ENCODE results near the gene CDH4. TPM values are rescaled to one million over a fixed set of nuclear protein-coding genes. Genes with fewer than 3 reads are reported as not detected.

The CDH4 gene
- total and polyA plus RNA-seq, 2 of the 13 experiments (the other 11 are each of a cell fraction or from before 2014, with no cell fraction given) = not detected

DNA sequence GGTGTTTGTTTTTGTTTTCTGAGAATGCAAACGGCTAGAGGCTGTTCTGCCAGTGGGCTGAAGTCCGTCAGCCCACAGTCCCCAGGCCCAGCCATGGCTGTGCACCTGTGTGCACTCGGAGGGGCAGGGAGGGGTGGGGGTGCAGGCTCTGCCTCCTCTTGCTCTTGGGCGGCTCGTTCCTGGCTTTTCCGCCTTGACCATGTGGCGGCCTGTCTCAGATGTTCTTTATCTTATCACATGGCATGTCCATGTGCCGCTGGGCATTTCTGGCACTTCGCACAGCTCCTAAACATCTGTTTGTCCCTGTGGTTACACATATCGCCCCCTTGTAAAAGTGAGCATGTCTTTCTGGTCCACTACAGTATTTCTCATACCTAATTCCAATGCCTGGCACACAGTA, 137.0 kb downstream of the CDH4 start:
- Histone ChIP-seq H3K36me3 (replicated peaks in 1 of 2; ENCODE audit: control insufficient read depth in 1 of 2, insufficient read depth in 2 of 2, low read length in 2 of 2) (no peaks in the 10 kb centered on the region), H4K20me1 (ENCODE audit: insufficient read depth, low read length) (no peaks in the 10 kb centered on the region), H3K9ac (ENCODE audit: insufficient read depth, low read depth, low read length) (no peak overlapping the region), H3K4me1 (ENCODE audit: insufficient read depth, low read length) (no peaks in the 10 kb centered on the region), H3K27me3 (ENCODE audit: control insufficient read depth in 1 of 2, insufficient read depth in 2 of 2, low read length in 2 of 2) (peaks cover 3 to 42% of the 10 kb centered on the region in 2 experiments; a peak in 4 of 5 replicates), H3K27ac (ENCODE audit: extremely low read length, insufficient read depth, low read length) (no peak overlapping the region), H3K4me3 (replicated peaks in 1 of 3; ENCODE audit: insufficient read depth in 1 of 3, low read depth in 2 of 3, low read length in 3 of 3) (no peak overlapping the region), H3K79me2 (ENCODE audit: insufficient read depth, low read length) (no peaks in the 10 kb centered on the region), H3K4me2 (ENCODE audit: low read depth, low read length) (no peak overlapping the region), H3K9me3 (ENCODE audit: low read length) (peaks cover 14% of the 10 kb centered on the region; the same call in 1 of the 2 replicates), H2AFZ (ENCODE audit: low read length) (no peak overlapping the region)
- POLR2A ChIA-PET = no interaction called here
- TF ChIP-seq, protein P1, sequence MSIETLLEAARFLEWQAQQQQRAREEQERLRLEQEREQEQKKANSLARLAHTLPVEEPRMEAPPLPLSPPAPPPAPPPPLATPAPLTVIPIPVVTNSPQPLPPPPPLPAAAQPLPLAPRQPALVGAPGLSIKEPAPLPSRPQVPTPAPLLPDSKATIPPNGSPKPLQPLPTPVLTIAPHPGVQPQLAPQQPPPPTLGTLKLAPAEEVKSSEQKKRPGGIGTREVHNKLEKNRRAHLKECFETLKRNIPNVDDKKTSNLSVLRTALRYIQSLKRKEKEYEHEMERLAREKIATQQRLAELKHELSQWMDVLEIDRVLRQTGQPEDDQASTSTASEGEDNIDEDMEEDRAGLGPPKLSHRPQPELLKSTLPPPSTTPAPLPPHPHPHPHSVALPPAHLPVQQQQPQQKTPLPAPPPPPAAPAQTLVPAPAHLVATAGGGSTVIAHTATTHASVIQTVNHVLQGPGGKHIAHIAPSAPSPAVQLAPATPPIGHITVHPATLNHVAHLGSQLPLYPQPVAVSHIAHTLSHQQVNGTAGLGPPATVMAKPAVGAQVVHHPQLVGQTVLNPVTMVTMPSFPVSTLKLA (IDR thresholded peaks at IDR 0.05) = peak; percentile 62
- TF ChIP-seq ZNF674 (CRISPR knock-in tag; IDR thresholded peaks at IDR 0.05; ENCODE audit: low read depth) (no peak), ZKSCAN1 (IDR thresholded peaks at IDR 0.05; ENCODE audit: low read length) (0 out of 2 replicates have a peak, but pooled peaks have one; percentile 36)
- CTCF ChIA-PET (ENCODE audit: low intra/inter-chr PET ratio, low total read pairs) = no interaction called here
- in situ Hi-C loops (cut with HindIII; ENCODE audit: extremely low pct_ligation_motif_present, low pct_unique_long_range_greater_than_20kb) = no loop called here
- DNase-seq (ENCODE audit: low spot score) = no peak
- WGBS (ENCODE audit: low lambda C conversion rate) = 43% methylated on average over 10 of the region's 10 CpGs
- BruUV-seq (replicated peaks) = no TSS peak
- intact Hi-C loops (cut with micrococcal nuclease; ENCODE audit: unreplicated experiment) = no loop called here
- ATAC-seq = no peak
- FAIRE-seq = no peak

- Histone ChIP-seq H3K4me2 (ENCODE audit: low read depth, low read length) (no peak overlapping the region), H3K4me3 (replicated peaks in 1 of 3; ENCODE audit: insufficient read depth in 1 of 3, low read depth in 2 of 3, low read length in 3 of 3) (no peak overlapping the region), H3K9ac (ENCODE audit: insufficient read depth, low read depth, low read length) (no peak overlapping the region), H3K9me3 (ENCODE audit: low read length) (peaks cover 14% of the 10 kb centered on the region; the same call in 1 of the 2 replicates), H3K27ac (ENCODE audit: extremely low read length, insufficient read depth, low read length) (no peak overlapping the region), H2AFZ (ENCODE audit: low read length) (no peak overlapping the region), H4K20me1 (ENCODE audit: insufficient read depth, low read length) (no peaks in the 10 kb centered on the region), H3K36me3 (replicated peaks in 1 of 2; ENCODE audit: control insufficient read depth in 1 of 2, insufficient read depth in 2 of 2, low read length in 2 of 2) (no peaks in the 10 kb centered on the region), H3K79me2 (ENCODE audit: insufficient read depth, low read length) (no peaks in the 10 kb centered on the region), H3K4me1 (ENCODE audit: insufficient read depth, low read length) (no peaks in the 10 kb centered on the region), H3K27me3 (ENCODE audit: control insufficient read depth in 1 of 2, insufficient read depth in 2 of 2, low read length in 2 of 2) (peaks cover 3 to 39% of the 10 kb centered on the region in 2 experiments)
- DNase-seq (ENCODE audit: low spot score) (no peak), ATAC-seq (no peak), FAIRE-seq (no peak)
- ChIA-PET POLR2A (no interaction called here), CTCF (ENCODE audit: low intra/inter-chr PET ratio, low total read pairs) (no interaction called here)
- in situ Hi-C loops (cut with HindIII; ENCODE audit: extremely low pct_ligation_motif_present, low pct_unique_long_range_greater_than_20kb) = no loop called here
- intact Hi-C loops (cut with micrococcal nuclease; ENCODE audit: unreplicated experiment) = no loop called here
- TF ChIP-seq HOXA9 (CRISPR knock-in tag; IDR thresholded peaks at IDR 0.05; ENCODE audit: borderline replicate concordance) = no peak
- TF ChIP-seq, protein P2, sequence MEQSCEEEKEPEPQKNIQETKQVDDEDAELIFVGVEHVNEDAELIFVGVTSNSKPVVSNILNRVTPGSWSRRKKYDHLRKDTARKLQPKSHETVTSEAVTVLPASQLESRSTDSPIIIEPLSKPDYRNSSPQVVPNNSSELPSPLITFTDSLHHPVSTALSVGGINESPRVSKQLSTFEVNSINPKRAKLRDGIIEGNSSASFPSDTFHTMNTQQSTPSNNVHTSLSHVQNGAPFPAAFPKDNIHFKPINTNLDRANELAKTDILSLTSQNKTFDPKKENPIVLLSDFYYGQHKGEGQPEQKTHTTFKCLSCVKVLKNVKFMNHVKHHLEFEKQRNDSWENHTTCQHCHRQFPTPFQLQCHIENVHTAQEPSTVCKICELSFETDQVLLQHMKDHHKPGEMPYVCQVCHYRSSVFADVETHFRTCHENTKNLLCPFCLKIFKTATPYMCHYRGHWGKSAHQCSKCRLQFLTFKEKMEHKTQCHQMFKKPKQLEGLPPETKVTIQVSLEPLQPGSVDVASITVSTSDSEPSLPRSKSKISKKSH (CRISPR knock-in tag; IDR thresholded peaks at IDR 0.05; ENCODE audit: borderline replicate concordance) = no peak
- no peak for TF ChIP-seq CTCF (CRISPR knock-in tag; IDR thresholded peaks at IDR 0.05)
- TF ChIP-seq ZNF792 (CRISPR knock-in tag; IDR thresholded peaks at IDR 0.05) = no peak
- 62% methylated on average over 12 of the region's 12 CpGs for WGBS (ENCODE audit: low lambda C conversion rate)
- BruUV-seq (replicated peaks) = no TSS peak
Measured at GRCh38 chr20:61391185-61391584, 139.1 kb downstream of the CDH4 start.

Data from HepG2 (cell line).